Measurements from ENCODE around the gene CNNM2. TPM values are rescaled to one million over a fixed set of nuclear protein-coding genes. Genes with fewer than 3 reads are reported as not detected.

The CNNM2 gene
- total RNA-seq, 3 donors from 2014 or later (not counting 1 experiment from before 2014, with no cell fraction given), result 8.6 to 18.0 (median 16.7) TPM

DNA sequence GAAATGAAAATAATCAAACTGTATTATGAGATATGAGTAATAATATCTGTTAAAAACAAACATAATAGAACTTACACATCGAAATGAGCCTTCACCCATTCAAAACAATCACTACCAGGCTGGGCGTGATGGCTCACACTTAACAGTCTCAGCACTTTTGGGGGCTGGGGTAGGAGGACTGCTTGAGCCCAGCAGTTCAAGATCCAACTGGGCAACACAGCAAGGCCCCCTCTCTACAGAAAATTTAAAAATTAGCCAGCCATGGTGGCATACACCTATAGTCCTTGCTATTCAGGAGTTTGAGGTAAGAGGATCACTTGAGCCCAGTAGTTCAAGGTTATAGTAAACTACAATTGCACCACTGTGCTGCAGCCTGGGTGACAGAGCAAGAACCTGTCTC is 199.2 kb downstream of the CNNM2 start:
- Mint-ChIP-seq H3K4me3 (no peak overlapping the region), H3K27me3 (ENCODE audit: low read depth in 2 of 2) (no peaks in the 10 kb centered on the region), H3K4me1 (peaks cover 15 to 16% of the 10 kb centered on the region in 2 donors), H3K9me3 (no peaks in the 10 kb centered on the region), H3K36me3 (no peaks in the 10 kb centered on the region), H3K27ac (no peak overlapping the region)
- H3K4me3 ChIP-seq (ENCODE audit: low read length), result no peak overlapping the region
- no peak overlapping the region for H3K27ac ChIP-seq (ENCODE audit: low read length)
- intact Hi-C loops (cut with micrococcal nuclease), result no loop called here
- no peak for TF ChIP-seq CTCF (IDR thresholded peaks at IDR 0.05)
- H3K4me1 ChIP-seq (ENCODE audit: control insufficient read depth, insufficient read depth, low read length), result no peaks in the 10 kb centered on the region
- H3K9me3 ChIP-seq (ENCODE audit: control insufficient read depth, insufficient read depth, low read length), result no peaks in the 10 kb centered on the region
- no peak for DNase-seq
- no peaks in the 10 kb centered on the region for H3K36me3 ChIP-seq (ENCODE audit: control insufficient read depth, insufficient read depth, low read length)
- no peaks in the 10 kb centered on the region for H3K27me3 ChIP-seq (ENCODE audit: control insufficient read depth, insufficient read depth, low read length)
- WGBS (ENCODE audit: insufficient coverage), result no CpG with 5 or more reads among the region's 2 CpGs
- no peak for ATAC-seq

DNA sequence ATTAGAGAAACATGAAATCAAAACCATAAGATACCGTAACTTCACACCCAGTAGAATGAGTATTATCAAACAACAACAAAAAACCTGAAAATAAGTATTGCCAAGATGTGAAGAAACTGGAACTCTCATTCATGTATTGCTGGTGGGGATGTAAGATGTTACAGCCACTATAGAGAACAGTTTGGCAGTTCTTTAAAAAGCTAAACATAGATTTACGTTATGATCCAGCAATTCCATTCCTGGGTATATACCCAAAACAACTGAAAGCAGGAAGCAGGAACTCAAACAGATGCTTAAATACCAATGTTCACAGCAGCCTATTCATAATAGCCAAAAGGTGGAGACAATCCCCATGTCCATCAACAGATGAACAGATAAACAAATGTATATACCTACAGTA is 202.5 kb downstream of the CNNM2 start:
- H3K9me3 ChIP-seq (ENCODE audit: control insufficient read depth, insufficient read depth, low read length), result no peaks in the 10 kb centered on the region
- Mint-ChIP-seq H3K36me3 (no peaks in the 10 kb centered on the region), H3K9me3 (no peaks in the 10 kb centered on the region), H3K27me3 (ENCODE audit: low read depth in 2 of 2) (no peaks in the 10 kb centered on the region), H3K27ac (no peak overlapping the region), H3K4me1 (peaks cover 23 to 30% of the 10 kb centered on the region in 2 donors), H3K4me3 (no peak overlapping the region)
- H3K27me3 ChIP-seq (ENCODE audit: control insufficient read depth, insufficient read depth, low read length), result no peaks in the 10 kb centered on the region
- intact Hi-C loops (cut with micrococcal nuclease), result no loop called here
- H3K27ac ChIP-seq (ENCODE audit: low read length), result no peak overlapping the region
- 92% methylated on average over 1 of the region's 2 CpGs for WGBS (ENCODE audit: insufficient coverage)
- DNase-seq (no peak), ATAC-seq (no peak)
- peaks cover 3% of the 10 kb centered on the region for H3K4me1 ChIP-seq (ENCODE audit: control insufficient read depth, insufficient read depth, low read length)
- no peak overlapping the region for H3K4me3 ChIP-seq (ENCODE audit: low read length)
- TF ChIP-seq CTCF (IDR thresholded peaks at IDR 0.05), result no peak
- H3K36me3 ChIP-seq (ENCODE audit: control insufficient read depth, insufficient read depth, low read length), result peaks cover 2% of the 10 kb centered on the region

GRCh38 chr10:103120977-103121735 is 203.1 kb downstream of the CNNM2 start:
- ATAC-seq, result no peak
- Histone ChIP-seq H3K4me1 (ENCODE audit: control insufficient read depth, insufficient read depth, low read length) (peaks cover 3% of the 10 kb centered on the region), H3K36me3 (ENCODE audit: control insufficient read depth, insufficient read depth, low read length) (peaks cover 3% of the 10 kb centered on the region), H3K4me3 (ENCODE audit: low read length) (no peak overlapping the region), H3K9me3 (ENCODE audit: control insufficient read depth, insufficient read depth, low read length) (no peaks in the 10 kb centered on the region), H3K27ac (ENCODE audit: low read length) (no peak overlapping the region), H3K27me3 (ENCODE audit: control insufficient read depth, insufficient read depth, low read length) (no peaks in the 10 kb centered on the region)
- intact Hi-C loops (cut with micrococcal nuclease), result no loop called here
- no peak for TF ChIP-seq CTCF (IDR thresholded peaks at IDR 0.05)
- no peak for DNase-seq
- H3K9me3 Mint-ChIP-seq, result no peaks in the 10 kb centered on the region
- H3K4me3 Mint-ChIP-seq, result no peak overlapping the region
- H3K27ac Mint-ChIP-seq, result no peak overlapping the region
- no peaks in the 10 kb centered on the region for H3K36me3 Mint-ChIP-seq
- WGBS (ENCODE audit: insufficient coverage), result 100% methylated on average over 1 of the region's 2 CpGs
- peaks cover 29 to 36% of the 10 kb centered on the region in 2 donors for H3K4me1 Mint-ChIP-seq
- no peaks in the 10 kb centered on the region for H3K27me3 Mint-ChIP-seq (ENCODE audit: low read depth in 2 of 2)
